Peyer's patch (tissue), 4 donors: Measurements from ENCODE around the gene ETV2. TPM values are rescaled to one million over a fixed set of nuclear protein-coding genes. Genes with fewer than 3 reads are reported as not detected.

ENCODE experiments used
- DNase-seq, 3 donors: peaks; one replicate each; pipeline ENCODE4 v3.0.0-alpha.2; 2017 to 2019
- H3K27ac ChIP-seq, 4 donors: fragments of 200-600 bp; sonication (generic); one replicate each; pipeline ENCODE4 v1.5.1; 2016 to 2019
- H3K27me3 ChIP-seq, 2 donors: fragments of 200-600 bp; sonication (generic); one replicate each; pipeline ENCODE4 v1.5.1; 2019
- H3K36me3 ChIP-seq, 3 donors: fragments of 200-600 bp; sonication (generic); one replicate each; pipeline ENCODE4 v1.5.1; 2016 to 2019
- H3K4me1 ChIP-seq, 4 donors: fragments of 200-600 bp; sonication (generic); one replicate each; pipeline ENCODE4 v1.5.1; 2016 to 2019
- H3K4me3 ChIP-seq, 4 donors: fragments of 200-600 bp; sonication (generic); 1 replicate in 3 of 4; 2 replicates in 1 of 4; pipeline ENCODE4 v1.5.1; 2016 to 2019; ENCODE audit warnings: mild to moderate bottlenecking in 1 of 4
- H3K9me3 ChIP-seq, 4 donors: fragments of 200-600 bp; sonication (generic); one replicate each; pipeline ENCODE4 v1.5.1; 2016 to 2019; ENCODE audit warnings: mild to moderate bottlenecking in 1 of 4
- CTCF ChIP-seq, 6 experiments: fragments of 450-650 bp in 4 of 6; fragments of 200-600 bp in 2 of 6; sonication (generic) in 1 of 6; IDR thresholded peaks; one replicate each; pipeline ENCODE4 v1.5.1; 2017 to 2019; ENCODE audit warnings: antibody characterized with exemption in 6 of 6, mild to moderate bottlenecking in 3 of 6, moderate library complexity in 1 of 6
- POLR2A ChIP-seq, 2 donors: fragments of 450-650 bp; IDR thresholded peaks; one replicate each; pipeline ENCODE4 v1.5.1; 2017; ENCODE audit warnings: antibody characterized with exemption in 2 of 2, mild to moderate bottlenecking in 2 of 2, moderate library complexity in 2 of 2
- total RNA-seq, 4 donors: library from RNA; depleted of rRNA; stranded (reverse); fragments of >200 nt; gene quantifications; one replicate each; pipeline ENCODE4 v1.1.0, GENCODE V29; 2016

ETV2 gene
- total RNA-seq, 4 donors from 2014 or later = 1.6 to 1.8 TPM; not detected in 2

GRCh38 chr19:35693422-35693821 lies 51.9 kb downstream of the ETV2 start:
- H3K9me3 ChIP-seq = no peaks in the 10 kb centered on the region
- H3K4me1 ChIP-seq = no peaks in the 10 kb centered on the region
- no peak overlapping the region for H3K27ac ChIP-seq
- no peak overlapping the region for H3K4me3 ChIP-seq
- no peaks in the 10 kb centered on the region for H3K27me3 ChIP-seq
- DNase-seq = no peak
- no peaks in the 10 kb centered on the region for H3K36me3 ChIP-seq
- TF ChIP-seq POLR2A (IDR thresholded peaks at IDR 0.05) (no peak), CTCF (IDR thresholded peaks at IDR 0.05) (no peak)

GRCh38 chr19:35693835-35694599 lies 52.5 kb downstream of the ETV2 start:
- H3K9me3 ChIP-seq = no peaks in the 10 kb centered on the region
- DNase-seq = peak; percentile 88 to 96 (median 91)
- no peaks in the 10 kb centered on the region for H3K4me1 ChIP-seq
- H3K36me3 ChIP-seq = no peaks in the 10 kb centered on the region
- no peaks in the 10 kb centered on the region for H3K27me3 ChIP-seq
- TF ChIP-seq POLR2A (IDR thresholded peaks at IDR 0.05) = no peak
- peak; percentile 91 to 99 (median 98) for TF ChIP-seq CTCF (IDR thresholded peaks at IDR 0.05)
- no peak overlapping the region for H3K27ac ChIP-seq
- no peak overlapping the region for H3K4me3 ChIP-seq

Other genes with a start within 250 kb of the ETV2 start
- 1 to 10 TPM in 2 of 4 donors, under 1 TPM in 1, not detected in 1; 0.80 to 1.8 (median 1.0) TPM for gene FFAR2, start 193.5 kb upstream of the ETV2 start, total RNA-seq
- gene KRTDAP, start 151.3 kb upstream of the ETV2 start, total RNA-seq = not detected
- 10 to 100 TPM in 2 of 4 donors, 1 to 10 TPM in 1, not detected in 1; 1.9 to 29.7 (median 10.7) TPM for gene DMKN, start 128.1 kb upstream of the ETV2 start, total RNA-seq
- gene SBSN, start 113.4 kb upstream of the ETV2 start, total RNA-seq = 1 to 10 TPM in 1 of 4 donors, not detected in 3; 1.0 TPM
- gene GAPDHS, start 108.3 kb upstream of the ETV2 start, total RNA-seq = under 1 TPM in 1 of 4 donors, not detected in 3; 0.54 TPM
- 10 to 100 TPM; 34.9 to 59.4 (median 50.9) TPM for gene TMEM147, start 96.1 kb upstream of the ETV2 start, total RNA-seq
- gene ATP4A, start 78.1 kb upstream of the ETV2 start, total RNA-seq = not detected
- not detected for gene PMIS2, start 55.6 kb upstream of the ETV2 start, total RNA-seq
- gene HAUS5, start 29.0 kb upstream of the ETV2 start, total RNA-seq = 10 to 100 TPM in 2 of 4 donors, 1 to 10 TPM in 2; 2.8 to 42.9 (median 8.3) TPM
- 10 to 100 TPM; 57.3 to 64.4 (median 63.1) TPM for gene RBM42, start 12.7 kb upstream of the ETV2 start, total RNA-seq
- 100 to 1,000 TPM; 462 to 930 (median 787) TPM for gene COX6B1, start 6.6 kb downstream of the ETV2 start, total RNA-seq
- not detected for gene UPK1A, start 24.8 kb downstream of the ETV2 start, total RNA-seq
- gene ZBTB32, start 62.8 kb downstream of the ETV2 start, total RNA-seq = 1 to 10 TPM in 1 of 4 donors, not detected in 3; 2.5 TPM
- gene KMT2B, start 76.3 kb downstream of the ETV2 start, total RNA-seq = 10 to 100 TPM; 27.8 to 62.6 (median 41.9) TPM
- 10 to 100 TPM in 3 of 4 donors, 1 to 10 TPM in 1; 8.3 to 14.2 (median 12.3) TPM for gene IGFLR1, start 100.7 kb downstream of the ETV2 start, total RNA-seq
- 10 to 100 TPM; 14.5 to 70.5 (median 34.6) TPM for gene U2AF1L4, start 103.7 kb downstream of the ETV2 start, total RNA-seq
- 10 to 100 TPM in 3 of 4 donors, 1 to 10 TPM in 1; 8.3 to 48.2 (median 40.6) TPM for gene PSENEN, start 103.9 kb downstream of the ETV2 start, total RNA-seq
- 10 to 100 TPM; 11.6 to 30.5 (median 20.2) TPM for gene LIN37, start 106.8 kb downstream of the ETV2 start, total RNA-seq
- gene HSPB6, start 115.3 kb downstream of the ETV2 start, total RNA-seq = 10 to 100 TPM in 2 of 4 donors, 1 to 10 TPM in 2; 9.2 to 19.8 (median 13.6) TPM
- 10 to 100 TPM in 3 of 4 donors, 1 to 10 TPM in 1; 6.0 to 36.8 (median 27.2) TPM for gene PROSER3, start 116.4 kb downstream of the ETV2 start, total RNA-seq
- 100 to 1,000 TPM in 1 of 4 donors, 10 to 100 TPM in 2, 1 to 10 TPM in 1; 8.6 to 166 (median 20.0) TPM for gene ARHGAP33, start 133.8 kb downstream of the ETV2 start, total RNA-seq
- gene PRODH2, start 171.1 kb downstream of the ETV2 start, total RNA-seq = not detected
- gene NPHS1, start 210.8 kb downstream of the ETV2 start, total RNA-seq = not detected
- gene KIRREL2, start 215.2 kb downstream of the ETV2 start, total RNA-seq = 1 to 10 TPM in 1 of 4 donors, not detected in 3; 1.7 TPM
- 1 to 10 TPM in 3 of 4 donors, under 1 TPM in 1; 0.53 to 8.3 (median 1.7) TPM for gene APLP1, start 226.8 kb downstream of the ETV2 start, total RNA-seq